ENCODE measurements around the gene LINGO1. TPM values are rescaled to one million over a fixed set of nuclear protein-coding genes. Genes with fewer than 3 reads are reported as not detected.

LINGO1 gene
- polyA plus RNA-seq, 2 of the 4 experiments (the other 2 are of a cell fraction): 2.2 to 3.3 TPM

DNA sequence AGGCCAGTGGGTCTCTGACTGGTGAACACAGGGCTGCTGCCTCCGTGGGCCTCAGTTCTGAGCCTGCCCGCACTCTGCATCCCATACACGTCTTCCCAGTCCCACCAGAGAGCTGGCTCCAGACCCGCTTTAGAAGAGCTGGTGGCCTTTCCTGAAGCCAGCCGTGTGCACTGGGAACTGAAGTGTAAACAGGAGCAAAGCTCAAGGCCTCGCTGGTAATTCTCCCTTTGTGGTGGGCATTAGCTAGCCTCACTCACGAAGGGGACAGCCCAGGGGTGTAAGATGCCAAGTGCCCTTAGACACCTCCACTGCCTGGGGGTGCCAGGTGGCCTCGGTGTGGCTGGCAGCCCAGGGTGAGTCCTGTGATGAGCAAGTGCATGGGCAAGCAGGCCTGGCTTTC lies 12.9 kb upstream of the LINGO1 start (continued):
- TF ChIP-seq CTCF (IDR thresholded peaks at IDR 0.05) (no peak), NPAS2 (CRISPR knock-in tag; IDR thresholded peaks at IDR 0.05; ENCODE audit: borderline replicate concordance) (no peak), TFCP2L1 (CRISPR knock-in tag; IDR thresholded peaks at IDR 0.05) (no peak), MYC (IDR thresholded peaks at IDR 0.05; ENCODE audit: borderline replicate concordance, low read length) (no peak), GATA3 (IDR thresholded peaks at IDR 0.05; ENCODE audit: borderline replicate concordance) (no peak)

- no peaks in the 10 kb centered on the region for H3K4me1 ChIP-seq
- DNase-seq (ENCODE audit: low read depth in 1 of 2, low spot score in 1 of 2): no peak
- CTCF ChIA-PET: interaction anchor here (0.9 to 9.5 kb wide), 8 partner anchors 10 to 526 kb away, joined by 3 to 158 read pairs (median 5); partner anchors contain the start of gene LINGO1
These were observed 12.0 kb upstream of the LINGO1 start for GRCh38 chr15:77644543-77645247.

More at GRCh38 chr15:77644543-77645247, 12.0 kb upstream of the LINGO1 start:
- TF ChIP-seq, protein P1, sequence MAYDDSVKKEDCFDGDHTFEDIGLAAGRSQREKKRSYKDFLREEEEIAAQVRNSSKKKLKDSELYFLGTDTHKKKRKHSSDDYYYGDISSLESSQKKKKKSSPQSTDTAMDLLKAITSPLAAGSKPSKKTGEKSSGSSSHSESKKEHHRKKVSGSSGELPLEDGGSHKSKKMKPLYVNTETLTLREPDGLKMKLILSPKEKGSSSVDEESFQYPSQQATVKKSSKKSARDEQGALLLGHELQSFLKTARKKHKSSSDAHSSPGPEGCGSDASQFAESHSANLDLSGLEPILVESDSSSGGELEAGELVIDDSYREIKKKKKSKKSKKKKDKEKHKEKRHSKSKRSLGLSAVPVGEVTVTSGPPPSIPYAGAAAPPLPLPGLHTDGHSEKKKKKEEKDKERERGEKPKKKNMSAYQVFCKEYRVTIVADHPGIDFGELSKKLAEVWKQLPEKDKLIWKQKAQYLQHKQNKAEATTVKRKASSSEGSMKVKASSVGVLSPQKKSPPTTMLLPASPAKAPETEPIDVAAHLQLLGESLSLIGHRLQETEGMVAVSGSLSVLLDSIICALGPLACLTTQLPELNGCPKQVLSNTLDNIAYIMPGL (CRISPR knock-in tag; IDR thresholded peaks at IDR 0.05; ENCODE audit: borderline replicate concordance): no peak
- TF ChIP-seq, protein P2, sequence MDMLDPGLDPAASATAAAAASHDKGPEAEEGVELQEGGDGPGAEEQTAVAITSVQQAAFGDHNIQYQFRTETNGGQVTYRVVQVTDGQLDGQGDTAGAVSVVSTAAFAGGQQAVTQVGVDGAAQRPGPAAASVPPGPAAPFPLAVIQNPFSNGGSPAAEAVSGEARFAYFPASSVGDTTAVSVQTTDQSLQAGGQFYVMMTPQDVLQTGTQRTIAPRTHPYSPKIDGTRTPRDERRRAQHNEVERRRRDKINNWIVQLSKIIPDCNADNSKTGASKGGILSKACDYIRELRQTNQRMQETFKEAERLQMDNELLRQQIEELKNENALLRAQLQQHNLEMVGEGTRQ (IDR thresholded peaks at IDR 0.05): no peak
- TF ChIP-seq CTCF (IDR thresholded peaks at IDR 0.05) (no peak), CHD2 (IDR thresholded peaks at IDR 0.05; ENCODE audit: low read length, partially characterized antibody) (no peak), PBX3 (IDR thresholded peaks at IDR 0.05) (no peak), NFE2L2 (conservative IDR thresholded peaks at IDR 0.05; ENCODE audit: low read length) (no peak)
- no peak overlapping the region for H3K4me3 ChIP-seq
- FAIRE-seq (no peak), ATAC-seq (no peak)
- POLR2A ChIA-PET: no interaction called here
- H3K27ac ChIP-seq: no peak overlapping the region
- H3K9me3 ChIP-seq: no peaks in the 10 kb centered on the region
- WGBS (ENCODE audit: missing lambda C conversion rate): 64% methylated on average over 14 of the region's 14 CpGs
- H3K4me2 ChIP-seq: no peak overlapping the region
